Brain microvascular endothelial cell (primary cell): ENCODE data around the gene TMEM59.

Source experiments
- DNase-seq: peaks from one replicate; pipeline ENCODE4 v3.0.0-alpha.2; 2020
- H3K27ac ChIP-seq: fragments of 250-450 bp; sonication (Bioruptor Pico); 2 replicates; pipeline ENCODE4 v1.5.1; 2020; ENCODE audit warnings: mild to moderate bottlenecking, moderate library complexity
- H3K27me3 ChIP-seq: fragments of 250-450 bp; sonication (Bioruptor Pico); replicated peaks from 2 replicates; pipeline ENCODE4 v1.5.1; 2020; ENCODE audit warnings: mild to moderate bottlenecking
- H3K36me3 ChIP-seq: fragments of 250-450 bp; sonication (Bioruptor Pico); replicated peaks from 2 replicates; pipeline ENCODE4 v1.5.1; 2020; ENCODE audit warnings: mild to moderate bottlenecking
- H3K4me3 ChIP-seq: 2 replicates; pipeline ENCODE4 v1.5.1; 2011; ENCODE audit warnings: low read depth, mild to moderate bottlenecking, control low read depth, low read length, moderate library complexity
- in situ Hi-C: cut with HindIII; loops from 2 replicates; pipeline ENCODE4 v1.10.0; 2017; ENCODE audit warnings: low sequenced_read_pairs, low pct_ligation_motif_present
- TF ChIP-seq, protein P1 (sequence below): IDR thresholded peaks from 2 replicates; pipeline ENCODE4 v1.5.1; 2011; ENCODE audit warnings: low read depth, mild to moderate bottlenecking, moderate library complexity, low read length, control low read depth, inconsistent platforms; ENCODE audit errors: missing control alignments

TMEM59 gene, protein sequence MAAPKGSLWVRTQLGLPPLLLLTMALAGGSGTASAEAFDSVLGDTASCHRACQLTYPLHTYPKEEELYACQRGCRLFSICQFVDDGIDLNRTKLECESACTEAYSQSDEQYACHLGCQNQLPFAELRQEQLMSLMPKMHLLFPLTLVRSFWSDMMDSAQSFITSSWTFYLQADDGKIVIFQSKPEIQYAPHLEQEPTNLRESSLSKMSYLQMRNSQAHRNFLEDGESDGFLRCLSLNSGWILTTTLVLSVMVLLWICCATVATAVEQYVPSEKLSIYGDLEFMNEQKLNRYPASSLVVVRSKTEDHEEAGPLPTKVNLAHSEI

DNA sequence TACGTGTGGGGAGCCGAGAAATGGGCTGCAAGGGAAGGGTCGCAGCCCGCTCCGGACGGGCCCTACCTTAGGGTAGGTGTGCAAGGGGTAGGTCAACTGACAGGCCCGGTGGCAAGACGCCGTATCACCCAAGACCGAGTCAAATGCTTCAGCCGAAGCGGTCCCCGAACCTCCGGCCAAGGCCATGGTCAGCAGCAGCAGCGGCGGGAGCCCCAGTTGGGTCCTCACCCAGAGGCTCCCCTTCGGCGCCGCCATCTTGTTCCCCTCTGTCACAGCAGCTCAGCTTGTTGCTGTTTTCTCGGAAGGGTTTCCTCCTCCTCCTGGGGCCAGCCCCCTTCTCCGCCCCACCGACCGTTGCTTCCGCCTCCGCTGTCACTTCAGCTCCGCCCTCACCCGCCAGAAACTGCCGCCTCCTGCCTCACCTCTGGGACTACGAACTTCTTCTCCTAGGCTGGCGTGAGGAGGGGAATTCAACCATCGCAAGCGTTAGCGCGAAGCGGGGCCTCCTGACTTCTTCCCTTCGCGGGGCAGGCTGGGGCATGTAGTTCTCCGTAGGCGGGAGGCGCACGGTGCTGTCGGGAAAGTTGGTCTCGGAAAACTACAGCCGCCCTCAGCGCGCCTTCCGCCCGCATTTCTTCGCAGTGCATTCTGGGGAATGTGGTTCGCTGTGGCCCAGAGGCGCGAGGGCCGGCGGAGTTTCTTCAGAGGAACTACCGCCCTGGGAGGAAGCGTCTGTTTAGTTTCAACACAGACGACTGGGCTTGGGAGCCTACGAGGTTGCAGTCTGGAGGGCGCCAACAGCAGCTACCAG lies at the start of gene TMEM59, which contains the start of gene TCEANC2:
TSS of gene TMEM59 (minus strand) at position 271 of the 811 bp plus-strand sequence. CDS start at position 255, 16 bp downstream.
TSS of gene TCEANC2 (plus strand) at position 675 of the 811 bp plus-strand sequence. CDS start 815 bp downstream, outside the sequence.
- peak; percentile 99 for DNase-seq
- Histone ChIP-seq H3K27ac (peak within 1 kb of the TSS; percentile 90), H3K4me3 (peak within 1 kb of the TSS; percentile 97), H3K27me3 (no peaks in the 10 kb centered on the region), H3K36me3 (no peaks in the 10 kb centered on the region)
- in situ Hi-C loops: no loop called here
- TF ChIP-seq, protein P1, sequence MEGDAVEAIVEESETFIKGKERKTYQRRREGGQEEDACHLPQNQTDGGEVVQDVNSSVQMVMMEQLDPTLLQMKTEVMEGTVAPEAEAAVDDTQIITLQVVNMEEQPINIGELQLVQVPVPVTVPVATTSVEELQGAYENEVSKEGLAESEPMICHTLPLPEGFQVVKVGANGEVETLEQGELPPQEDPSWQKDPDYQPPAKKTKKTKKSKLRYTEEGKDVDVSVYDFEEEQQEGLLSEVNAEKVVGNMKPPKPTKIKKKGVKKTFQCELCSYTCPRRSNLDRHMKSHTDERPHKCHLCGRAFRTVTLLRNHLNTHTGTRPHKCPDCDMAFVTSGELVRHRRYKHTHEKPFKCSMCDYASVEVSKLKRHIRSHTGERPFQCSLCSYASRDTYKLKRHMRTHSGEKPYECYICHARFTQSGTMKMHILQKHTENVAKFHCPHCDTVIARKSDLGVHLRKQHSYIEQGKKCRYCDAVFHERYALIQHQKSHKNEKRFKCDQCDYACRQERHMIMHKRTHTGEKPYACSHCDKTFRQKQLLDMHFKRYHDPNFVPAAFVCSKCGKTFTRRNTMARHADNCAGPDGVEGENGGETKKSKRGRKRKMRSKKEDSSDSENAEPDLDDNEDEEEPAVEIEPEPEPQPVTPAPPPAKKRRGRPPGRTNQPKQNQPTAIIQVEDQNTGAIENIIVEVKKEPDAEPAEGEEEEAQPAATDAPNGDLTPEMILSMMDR: no peak

DNA sequence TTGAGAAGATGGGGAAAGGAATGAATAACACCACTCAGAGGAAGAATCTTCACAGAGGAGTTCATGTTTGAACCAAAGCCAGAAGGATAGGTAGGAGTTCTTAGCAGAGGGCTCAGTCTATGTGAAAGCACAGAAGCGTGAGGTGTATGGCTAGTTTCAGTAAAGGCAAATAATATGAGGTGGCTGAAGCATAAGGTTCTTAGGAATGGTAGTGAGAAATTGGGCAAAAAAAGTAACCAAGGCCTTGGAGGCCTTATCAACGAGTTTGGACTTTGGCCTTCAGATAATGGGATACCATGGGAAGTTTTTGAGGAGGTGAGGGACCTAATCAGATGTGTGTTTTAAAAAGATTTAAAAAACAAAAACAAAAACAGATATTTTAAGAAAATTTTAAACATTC lies 47.5 kb upstream of the TMEM59 start:
- in situ Hi-C loops: no loop called here
- Histone ChIP-seq H3K27ac (no peak overlapping the region), H3K4me3 (no peak overlapping the region), H3K36me3 (no peaks in the 10 kb centered on the region), H3K27me3 (no peaks in the 10 kb centered on the region)
- TF ChIP-seq, protein P1: no peak
- DNase-seq: no peak

DNA sequence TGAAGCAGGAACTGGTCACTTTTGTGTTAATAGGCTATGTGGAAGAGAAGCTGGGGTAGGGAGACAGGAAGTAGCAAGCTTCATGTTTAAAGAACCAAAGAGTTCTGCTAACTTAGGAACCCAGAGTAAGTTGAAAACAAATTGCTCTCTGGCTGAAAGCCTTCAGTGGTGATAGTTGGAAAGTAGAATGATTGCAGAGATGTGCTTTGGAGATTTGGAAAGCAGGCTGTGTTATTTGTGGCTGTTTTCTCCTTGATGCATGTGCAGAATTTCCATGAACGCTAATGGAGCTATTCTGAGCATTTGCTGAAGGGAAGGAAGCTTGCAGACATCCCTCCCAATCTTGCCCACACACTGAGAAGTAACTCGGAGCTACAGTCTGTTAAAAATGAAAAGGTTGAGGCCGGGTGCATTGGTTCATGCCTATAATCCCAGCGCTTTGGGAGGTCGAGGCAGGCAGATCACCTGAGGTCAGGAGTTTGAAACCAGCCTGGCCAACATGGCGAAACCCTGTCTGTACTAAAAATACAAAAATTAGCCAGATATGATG lies 46.1 kb upstream of the TMEM59 start:
- Histone ChIP-seq H3K27me3 (no peaks in the 10 kb centered on the region), H3K4me3 (no peak overlapping the region), H3K27ac (no peak overlapping the region), H3K36me3 (no peaks in the 10 kb centered on the region)
- TF ChIP-seq, protein P1: no peak
- in situ Hi-C loops: no loop called here
- no peak for DNase-seq

DNA sequence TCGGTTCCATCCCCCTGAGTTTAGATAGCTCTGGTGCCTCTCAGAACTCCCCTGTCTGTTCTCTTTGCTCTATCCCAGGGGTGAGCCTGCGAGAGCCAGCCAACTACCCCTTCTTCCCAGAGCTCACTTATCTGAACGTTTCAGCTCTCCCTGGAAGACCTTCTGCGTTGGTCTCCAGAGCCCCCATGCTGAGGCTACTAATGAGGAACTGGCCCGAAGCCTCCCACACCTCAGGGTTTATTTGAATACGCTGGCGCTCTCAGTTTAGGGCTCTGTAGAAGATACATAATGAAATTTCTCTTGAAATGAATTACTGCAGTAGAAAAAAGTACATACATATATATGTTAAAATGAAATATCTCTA lies 43.9 kb upstream of the TMEM59 start:
- Histone ChIP-seq H3K36me3 (no peaks in the 10 kb centered on the region), H3K27me3 (no peaks in the 10 kb centered on the region), H3K4me3 (no peak overlapping the region), H3K27ac (no peak overlapping the region)
- in situ Hi-C loops: no loop called here
- no peak for DNase-seq
- TF ChIP-seq, protein P1: no peak

DNA sequence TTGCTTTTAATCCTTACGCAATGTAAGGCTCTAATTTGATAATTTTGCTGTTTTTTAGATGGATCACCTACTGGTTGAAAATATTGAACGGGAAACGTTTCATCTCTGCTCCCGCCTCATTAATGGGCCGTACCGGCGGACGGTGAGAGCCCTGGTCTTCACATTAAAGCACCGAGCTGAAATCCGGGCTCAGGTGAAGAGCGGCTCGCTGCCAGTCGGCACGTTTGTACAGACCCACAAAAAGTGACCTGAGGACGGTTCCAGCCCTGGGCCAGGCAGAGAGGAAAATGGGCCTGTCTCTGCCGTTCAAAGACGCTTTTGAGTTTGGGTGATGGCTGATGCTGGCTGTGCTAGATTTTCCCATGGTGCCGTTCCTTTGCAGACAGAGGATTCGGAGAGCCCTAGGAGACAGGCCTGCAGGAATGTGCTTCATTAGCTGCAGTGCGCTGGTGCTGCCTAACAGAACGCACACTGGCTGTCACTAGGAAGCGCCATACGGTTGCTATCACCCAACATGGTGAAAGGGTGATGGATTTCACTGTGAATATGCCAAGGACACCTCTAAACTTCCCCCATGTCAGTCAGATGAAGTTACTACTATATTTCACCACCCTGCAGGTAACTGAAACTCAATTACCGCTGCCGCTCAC lies 43.3 kb upstream of the TMEM59 start:
- TF ChIP-seq, protein P1: no peak
- Histone ChIP-seq H3K27me3 (no peaks in the 10 kb centered on the region), H3K36me3 (no peaks in the 10 kb centered on the region), H3K27ac (no peak overlapping the region), H3K4me3 (no peak overlapping the region)
- in situ Hi-C loops: no loop called here
- DNase-seq: no peak
